HG02870 (cell line): ENCODE results near the gene FAM210A.

Source experiments
- ATAC-seq: cut with Tn5 transposase; IDR thresholded peaks from one replicate; pipeline ENCODE4 v1.9.1; 2021; ENCODE audit warnings: mild to moderate bottlenecking, moderate library complexity; ENCODE audit not compliant: unreplicated experiment

FAM210A gene

GRCh38 chr18:13624563-13625237, 101.7 kb downstream of the FAM210A start:
- no peak for ATAC-seq

- ATAC-seq: no peak
Measured at GRCh38 chr18:13623871-13624270, 102.5 kb downstream of the FAM210A start.

- ATAC-seq: no peak
Measured at GRCh38 chr18:13623348-13623747, 103.0 kb downstream of the FAM210A start.

- ATAC-seq: no peak
Measured at GRCh38 chr18:13622751-13623150, 103.6 kb downstream of the FAM210A start.

- ATAC-seq: no peak
Measured at GRCh38 chr18:13621886-13622619, 104.3 kb downstream of the FAM210A start.

GRCh38 chr18:13621446-13621849, 104.9 kb downstream of the FAM210A start:
- ATAC-seq: no peak

GRCh38 chr18:13620818-13621445, 105.4 kb downstream of the FAM210A start:
- ATAC-seq: no peak

GRCh38 chr18:13620206-13620672, 106.1 kb downstream of the FAM210A start:
- no peak for ATAC-seq

GRCh38 chr18:13619505-13620205, 106.7 kb downstream of the FAM210A start:
- no peak for ATAC-seq

- ATAC-seq: no peak
Measured at GRCh38 chr18:13618760-13619438, 107.5 kb downstream of the FAM210A start.

- no peak for ATAC-seq
Measured at GRCh38 chr18:13617826-13618515, 108.4 kb downstream of the FAM210A start.

GRCh38 chr18:13616525-13617035, 109.8 kb downstream of the FAM210A start:
- no peak for ATAC-seq

GRCh38 chr18:13616041-13616440, 110.3 kb downstream of the FAM210A start:
- ATAC-seq: no peak

- no peak for ATAC-seq
Measured at GRCh38 chr18:13615432-13615861, 110.9 kb downstream of the FAM210A start.

GRCh38 chr18:13614641-13615288, 111.6 kb downstream of the FAM210A start:
- no peak for ATAC-seq

- ATAC-seq: no peak
Measured at GRCh38 chr18:13613591-13614501, 112.5 kb downstream of the FAM210A start.
